Measurements from ENCODE around the gene ZNF599. TPM values are rescaled to one million over a fixed set of nuclear protein-coding genes. Genes with fewer than 3 reads are reported as not detected.

ZNF599 gene
- total RNA-seq, 2 donors from 2014 or later = 5.3 to 5.7 TPM

DNA sequence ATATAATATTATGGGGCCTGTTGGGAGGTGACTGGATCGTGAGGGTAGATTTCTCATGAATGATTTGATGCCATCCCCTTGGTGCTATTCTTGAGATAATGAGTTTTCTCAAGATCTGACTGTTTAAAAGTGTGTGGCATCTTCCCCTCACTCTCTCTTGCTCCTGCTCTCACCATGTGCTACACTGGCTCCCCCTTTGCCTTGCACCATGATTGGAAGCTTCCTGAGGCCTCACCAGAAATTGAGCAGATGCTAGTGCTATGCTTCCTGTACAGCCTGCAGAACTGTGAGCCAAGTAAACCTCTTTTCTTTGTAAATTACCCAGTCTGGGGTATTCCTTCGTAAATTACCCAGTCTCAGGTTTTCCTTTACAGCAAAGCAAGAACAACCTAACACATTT, 1.8 kb upstream of the ZNF599 start:
- no peaks in the 10 kb centered on the region for H3K9me3 ChIP-seq
- DNase-seq (no peak), ATAC-seq (no peak)
- TF ChIP-seq, protein P1, sequence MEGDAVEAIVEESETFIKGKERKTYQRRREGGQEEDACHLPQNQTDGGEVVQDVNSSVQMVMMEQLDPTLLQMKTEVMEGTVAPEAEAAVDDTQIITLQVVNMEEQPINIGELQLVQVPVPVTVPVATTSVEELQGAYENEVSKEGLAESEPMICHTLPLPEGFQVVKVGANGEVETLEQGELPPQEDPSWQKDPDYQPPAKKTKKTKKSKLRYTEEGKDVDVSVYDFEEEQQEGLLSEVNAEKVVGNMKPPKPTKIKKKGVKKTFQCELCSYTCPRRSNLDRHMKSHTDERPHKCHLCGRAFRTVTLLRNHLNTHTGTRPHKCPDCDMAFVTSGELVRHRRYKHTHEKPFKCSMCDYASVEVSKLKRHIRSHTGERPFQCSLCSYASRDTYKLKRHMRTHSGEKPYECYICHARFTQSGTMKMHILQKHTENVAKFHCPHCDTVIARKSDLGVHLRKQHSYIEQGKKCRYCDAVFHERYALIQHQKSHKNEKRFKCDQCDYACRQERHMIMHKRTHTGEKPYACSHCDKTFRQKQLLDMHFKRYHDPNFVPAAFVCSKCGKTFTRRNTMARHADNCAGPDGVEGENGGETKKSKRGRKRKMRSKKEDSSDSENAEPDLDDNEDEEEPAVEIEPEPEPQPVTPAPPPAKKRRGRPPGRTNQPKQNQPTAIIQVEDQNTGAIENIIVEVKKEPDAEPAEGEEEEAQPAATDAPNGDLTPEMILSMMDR (IDR thresholded peaks at IDR 0.05) = no peak
- TF ChIP-seq POLR2A (IDR thresholded peaks at IDR 0.05) = no peak
- H3K27ac ChIP-seq = no peak overlapping the region
- H3K27me3 ChIP-seq = no peaks in the 10 kb centered on the region
- no peak overlapping the region for H3K4me3 ChIP-seq
- peaks cover 14% of the 10 kb centered on the region for H3K4me1 ChIP-seq
- intact Hi-C loops (cut with DNase I) = no loop called here
- no peaks in the 10 kb centered on the region for H3K36me3 ChIP-seq (replicated peaks in 1 of 2; ENCODE audit: insufficient read depth in 1 of 2, low read depth in 2 of 2)
- 41 to 57% methylated on average over 2 of the region's 2 CpGs for WGBS, 2 donors

DNA sequence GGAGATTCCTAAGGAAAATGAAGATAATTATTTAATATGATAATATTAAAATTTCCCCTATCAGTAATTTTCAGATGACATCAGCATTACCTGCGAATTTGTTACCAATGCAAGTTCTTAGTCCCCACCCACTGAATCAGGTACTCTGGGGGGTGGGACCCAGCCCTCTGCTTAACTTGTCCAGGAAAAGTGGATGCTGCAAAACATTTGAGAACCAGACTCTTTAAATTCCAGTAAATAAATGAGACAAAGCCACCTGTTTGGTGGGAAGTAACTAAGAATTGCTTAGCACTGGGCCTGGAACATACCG, 495 bp upstream of the ZNF599 start:
- peaks cover 14% of the 10 kb centered on the region for H3K4me1 ChIP-seq
- ATAC-seq = no peak
- peak overlapping the region in 1 of 2 donors; percentile 42 for H3K4me3 ChIP-seq
- DNase-seq = no peak
- H3K27ac ChIP-seq = no peak overlapping the region
- WGBS, 2 donors = 70 to 71% methylated on average over 2 of the region's 2 CpGs
- H3K9me3 ChIP-seq = no peaks in the 10 kb centered on the region
- TF ChIP-seq POLR2A (IDR thresholded peaks at IDR 0.05) = no peak
- TF ChIP-seq, protein P1 (IDR thresholded peaks at IDR 0.05) = no peak
- H3K36me3 ChIP-seq (replicated peaks in 1 of 2; ENCODE audit: insufficient read depth in 1 of 2, low read depth in 2 of 2) = peaks cover 0 to 2% of the 10 kb centered on the region in 2 donors
- no peaks in the 10 kb centered on the region for H3K27me3 ChIP-seq
- intact Hi-C loops (cut with DNase I) = no loop called here

DNA sequence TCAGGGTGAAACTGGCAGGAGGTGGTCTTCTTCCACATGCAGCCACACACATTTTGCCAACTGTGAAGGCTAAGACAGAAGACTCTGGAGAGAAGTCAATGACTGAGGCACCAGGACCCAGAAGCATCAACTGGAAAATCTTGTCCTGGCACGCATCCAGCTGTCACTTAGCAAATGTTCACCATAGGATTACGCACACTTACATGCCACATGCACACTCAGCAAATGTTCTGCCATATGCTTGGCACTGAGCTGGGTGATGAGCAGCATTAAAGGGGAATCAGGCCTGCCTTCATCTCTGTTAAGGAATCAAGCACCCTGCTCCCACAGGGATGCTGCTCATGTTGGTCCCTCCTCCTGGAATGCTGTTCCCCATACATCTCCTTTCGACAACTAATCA, 5.1 kb downstream of the ZNF599 start:
- Histone ChIP-seq H3K27ac (no peak overlapping the region), H3K4me3 (no peak overlapping the region), H3K4me1 (peaks cover 14% of the 10 kb centered on the region), H3K36me3 (replicated peaks in 1 of 2; ENCODE audit: insufficient read depth in 1 of 2, low read depth in 2 of 2) (peaks cover 7 to 23% of the 10 kb centered on the region in 2 donors), H3K27me3 (no peaks in the 10 kb centered on the region), H3K9me3 (peaks cover 0 to 17% (median 0%) of the 10 kb centered on the region in 3 donors)
- ATAC-seq (no peak), DNase-seq (no peak)
- intact Hi-C loops (cut with DNase I) = no loop called here
- TF ChIP-seq, protein P1 (IDR thresholded peaks at IDR 0.05) = no peak
- TF ChIP-seq POLR2A (IDR thresholded peaks at IDR 0.05) = no peak
- 73 to 100% methylated on average over 3 of the region's 3 CpGs for WGBS, 2 donors

DNA sequence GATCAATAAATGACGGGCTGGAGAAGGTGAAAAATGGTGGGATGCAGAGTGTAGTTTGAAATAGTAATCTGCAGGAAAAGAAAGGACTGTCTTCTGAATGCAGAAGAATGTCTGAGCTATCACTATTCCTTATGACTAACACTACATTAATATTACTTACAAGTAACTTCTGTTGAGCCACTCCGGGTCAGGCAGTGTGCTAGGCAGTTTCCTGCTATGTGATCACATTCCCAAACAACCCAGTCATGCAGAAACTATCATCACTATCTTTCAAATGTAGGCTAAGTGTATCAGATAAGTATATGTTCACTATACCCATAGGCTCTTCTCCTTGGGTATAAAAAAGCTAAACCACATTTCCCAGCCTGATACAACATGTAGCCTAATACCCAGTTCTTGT, 6.6 kb downstream of the ZNF599 start:
- TF ChIP-seq, protein P1 (IDR thresholded peaks at IDR 0.05) = no peak
- TF ChIP-seq POLR2A (IDR thresholded peaks at IDR 0.05) = no peak

DNA sequence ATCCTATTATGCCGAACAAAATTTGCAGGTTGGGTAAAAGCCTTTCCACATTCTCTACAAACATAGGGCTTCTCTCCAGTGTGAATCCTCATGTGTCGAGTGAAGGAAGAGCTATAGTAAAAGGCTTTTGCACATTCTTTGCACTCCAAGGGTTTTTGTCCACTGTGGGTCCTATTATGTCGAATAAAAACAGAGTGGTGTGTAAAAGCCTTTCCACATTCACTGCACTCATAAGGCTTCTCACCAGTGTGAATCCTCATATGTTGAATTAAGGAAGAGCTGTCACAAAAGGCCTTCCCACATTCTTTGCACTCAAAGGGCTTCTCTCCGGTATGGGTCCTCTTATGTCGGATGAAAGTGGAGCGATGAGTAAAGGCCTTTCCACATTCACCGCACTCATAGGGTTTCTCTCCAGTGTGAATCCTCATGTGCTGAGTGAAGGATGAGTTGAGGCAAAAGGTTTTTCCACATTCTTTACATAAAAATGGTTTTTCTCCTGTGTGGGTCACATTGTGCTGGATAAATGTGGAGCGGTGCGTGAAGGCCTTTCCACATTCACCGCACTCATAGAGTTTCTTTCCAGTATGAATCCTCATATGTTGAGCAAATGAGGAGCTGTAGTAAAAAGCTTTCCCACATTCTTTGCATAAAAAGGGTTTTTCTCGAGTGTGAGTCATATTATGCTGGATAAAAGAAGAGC, 13.6 kb downstream of the ZNF599 start:
- intact Hi-C loops (cut with DNase I) = no loop called here
- no peak for ATAC-seq
- Histone ChIP-seq H3K36me3 (replicated peaks in 1 of 2; ENCODE audit: insufficient read depth in 1 of 2, low read depth in 2 of 2) (peaks cover 0 to 3% of the 10 kb centered on the region in 2 donors), H3K27me3 (no peaks in the 10 kb centered on the region), H3K4me3 (no peak overlapping the region), H3K4me1 (no peaks in the 10 kb centered on the region), H3K9me3 (peaks cover 0 to 62% (median 10%) of the 10 kb centered on the region in 3 donors), H3K27ac (no peak overlapping the region)
- WGBS, 2 donors = 96 to 97% methylated on average over 11 of the region's 11 CpGs
- no peak for DNase-seq
- no peak for TF ChIP-seq POLR2A (IDR thresholded peaks at IDR 0.05)
- TF ChIP-seq, protein P1 (IDR thresholded peaks at IDR 0.05) = no peak

More for the DNA sequence above, 6.6 kb downstream of the ZNF599 start:
- peaks cover 0 to 24% (median 0%) of the 10 kb centered on the region in 3 donors for H3K9me3 ChIP-seq
- peaks cover 7 to 26% of the 10 kb centered on the region in 2 donors for H3K36me3 ChIP-seq (replicated peaks in 1 of 2; ENCODE audit: insufficient read depth in 1 of 2, low read depth in 2 of 2)
- intact Hi-C loops (cut with DNase I) = no loop called here
- WGBS, 2 donors = 93 to 100% methylated on average over 2 of the region's 2 CpGs
- no peak overlapping the region for H3K27ac ChIP-seq
- ATAC-seq = no peak
- H3K27me3 ChIP-seq = no peaks in the 10 kb centered on the region
- no peak for DNase-seq
- no peak overlapping the region for H3K4me3 ChIP-seq
- H3K4me1 ChIP-seq = peaks cover under 1% of the 10 kb centered on the region

Measured in body of pancreas (tissue), 4 donors.